GM10847 (cell line): Measurements from ENCODE around the gene FHIT.

Experiments
- POLR2A ChIP-seq: IDR thresholded peaks from 2 replicates; pipeline ENCODE4 v1.6.1; 2011; ENCODE audit not compliant: insufficient read length; ENCODE audit errors: extremely low read depth

FHIT gene

DNA sequence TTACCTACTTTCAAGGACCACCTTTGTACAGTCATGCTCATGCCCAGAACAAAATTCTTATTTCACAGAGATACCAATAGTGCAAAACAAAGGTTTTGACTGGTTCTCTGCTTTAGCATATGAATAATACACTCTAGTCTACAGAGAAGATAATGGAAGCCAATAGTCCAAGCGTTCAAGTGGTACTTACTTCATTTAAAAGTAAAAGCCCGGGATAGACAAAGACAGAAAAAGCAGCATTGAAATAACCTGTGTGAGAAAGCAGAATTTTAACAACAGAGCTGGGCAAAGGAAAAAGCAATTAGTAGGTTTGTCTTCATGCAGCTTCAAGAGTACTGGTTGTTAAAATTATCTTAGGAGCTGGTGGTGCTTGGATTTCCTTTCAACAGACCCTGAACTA lies 848.3 kb downstream of the FHIT start:
- TF ChIP-seq POLR2A = no peak

DNA sequence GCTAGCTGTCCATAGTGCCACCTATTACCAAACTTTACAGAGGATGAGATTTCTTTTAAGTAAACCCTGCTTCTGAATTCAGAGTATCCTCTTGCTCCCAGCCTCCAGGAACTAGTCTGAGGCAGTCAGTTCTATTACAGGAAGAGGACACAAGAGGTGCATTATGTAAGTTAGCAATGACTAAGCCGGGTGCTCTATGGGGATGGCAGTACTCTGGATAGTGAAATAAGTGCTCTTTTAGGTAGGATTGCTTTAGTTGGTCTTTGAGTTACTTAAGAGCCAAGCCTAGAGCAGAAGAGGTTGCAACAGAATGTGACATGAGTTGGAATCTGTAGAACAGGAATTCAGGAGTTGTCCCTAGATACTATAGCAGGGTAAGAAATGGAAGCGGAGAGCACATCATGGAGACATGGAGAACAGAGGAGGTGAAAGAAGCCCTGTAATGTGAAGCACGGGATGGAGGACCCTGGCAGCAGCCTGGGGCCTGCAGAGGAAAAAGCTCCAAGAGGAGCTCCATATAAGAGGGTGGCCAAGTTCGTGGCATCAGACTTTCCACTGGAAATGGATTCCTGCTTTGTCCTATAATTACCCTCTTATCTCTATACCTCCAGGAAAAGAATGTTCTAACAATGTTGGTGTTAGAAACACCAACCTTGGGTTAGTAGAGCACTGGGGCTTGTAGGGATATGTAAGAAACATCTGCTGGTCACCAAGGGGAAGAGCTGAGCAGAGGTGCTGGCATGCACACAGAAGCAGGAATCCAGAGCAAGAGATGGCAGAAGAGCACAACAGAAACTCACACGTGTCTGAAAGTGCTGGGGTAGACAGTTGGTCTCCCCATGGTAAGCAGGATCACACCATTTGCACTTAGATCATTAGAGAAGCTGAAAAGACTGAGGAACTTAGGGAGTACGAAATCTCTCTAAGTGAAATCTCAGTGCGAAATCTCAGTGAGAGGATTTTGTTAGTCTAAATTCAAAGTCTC lies 851.1 kb downstream of the FHIT start:
- no peak for TF ChIP-seq POLR2A

DNA sequence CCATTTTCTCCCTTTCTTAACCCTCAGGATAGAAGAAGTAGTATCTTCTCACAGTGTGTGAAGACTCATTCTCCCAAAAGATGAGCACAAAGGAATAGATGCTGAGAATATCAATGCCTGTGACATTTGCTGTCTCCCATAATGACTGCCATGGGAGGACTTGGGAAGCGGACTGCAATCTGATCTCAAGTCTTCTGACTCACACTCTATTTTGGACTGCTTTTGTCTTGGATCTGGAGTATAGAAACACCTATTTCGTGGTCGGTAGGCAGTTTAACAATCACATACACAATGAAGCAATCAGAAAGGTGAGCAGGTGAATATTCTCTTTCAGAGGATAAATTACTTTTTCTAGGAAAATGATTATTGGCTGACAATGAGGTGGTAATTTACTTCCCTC lies 852.0 kb downstream of the FHIT start:
- no peak for TF ChIP-seq POLR2A

DNA sequence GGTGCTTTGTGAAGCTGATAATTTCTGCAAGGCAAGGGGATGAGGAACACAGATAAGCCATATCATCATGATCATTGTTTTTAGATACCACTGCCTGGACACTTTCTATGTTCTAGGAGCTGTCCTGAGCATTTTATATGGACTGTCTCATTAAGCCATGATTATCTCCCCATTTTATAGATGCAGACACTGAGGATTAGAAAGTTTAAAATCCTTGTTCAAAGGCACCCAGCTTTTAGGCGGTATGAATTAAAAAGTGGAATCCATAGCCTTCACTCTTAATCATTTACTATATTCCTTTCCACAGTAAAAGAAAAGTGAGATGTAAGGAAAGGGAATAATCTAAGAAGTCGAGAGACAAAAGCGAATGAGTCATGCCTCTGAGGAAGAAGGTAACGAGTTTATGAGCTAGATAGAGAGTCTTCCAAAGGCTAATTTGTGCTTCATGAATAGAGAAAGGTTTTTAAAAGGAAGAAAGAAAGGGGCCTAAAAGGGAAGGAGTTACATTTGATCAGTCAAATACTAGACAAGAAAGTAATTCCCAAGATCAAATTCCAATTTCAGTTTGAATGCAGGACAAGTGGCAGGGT lies 856.0 kb downstream of the FHIT start:
- TF ChIP-seq POLR2A = no peak

DNA sequence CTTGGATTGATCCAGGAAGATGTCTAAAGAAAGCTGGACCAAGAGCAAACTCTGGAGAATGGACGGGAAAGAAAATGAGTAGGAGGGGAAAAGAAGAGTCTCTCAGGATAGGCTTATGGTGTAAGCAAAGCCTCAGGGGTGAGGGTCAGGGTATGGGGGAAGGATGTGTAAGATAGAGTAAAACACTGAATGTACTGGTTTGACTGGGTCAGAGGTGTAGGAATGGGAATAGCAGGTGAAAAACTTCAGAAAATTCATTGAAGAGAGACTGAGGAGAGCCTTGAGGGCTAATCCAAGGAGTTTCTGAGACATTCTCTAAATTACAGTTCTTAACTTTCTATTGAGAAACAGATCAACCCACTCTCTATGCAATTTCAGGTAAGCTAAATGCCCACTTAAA lies 857.3 kb downstream of the FHIT start:
- no peak for TF ChIP-seq POLR2A

DNA sequence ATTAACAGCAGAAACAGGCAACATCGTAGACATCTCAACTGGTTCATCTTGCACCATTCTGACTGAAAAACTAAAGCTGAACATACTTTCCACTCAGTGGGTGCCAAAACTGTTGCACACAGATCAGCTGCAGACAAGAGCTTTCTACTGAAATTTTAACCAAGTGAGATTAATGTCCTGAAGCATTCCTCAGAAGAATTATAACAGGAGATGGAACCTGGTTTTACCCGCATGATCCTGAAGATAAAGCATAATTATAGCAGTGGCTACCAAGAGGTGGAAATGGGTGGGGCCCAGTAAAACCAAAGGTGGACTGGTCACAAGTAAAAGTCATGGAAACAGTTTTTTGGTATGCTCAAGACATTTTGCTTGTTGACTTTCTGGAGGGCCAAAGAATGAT lies 858.8 kb downstream of the FHIT start:
- no peak for TF ChIP-seq POLR2A

DNA sequence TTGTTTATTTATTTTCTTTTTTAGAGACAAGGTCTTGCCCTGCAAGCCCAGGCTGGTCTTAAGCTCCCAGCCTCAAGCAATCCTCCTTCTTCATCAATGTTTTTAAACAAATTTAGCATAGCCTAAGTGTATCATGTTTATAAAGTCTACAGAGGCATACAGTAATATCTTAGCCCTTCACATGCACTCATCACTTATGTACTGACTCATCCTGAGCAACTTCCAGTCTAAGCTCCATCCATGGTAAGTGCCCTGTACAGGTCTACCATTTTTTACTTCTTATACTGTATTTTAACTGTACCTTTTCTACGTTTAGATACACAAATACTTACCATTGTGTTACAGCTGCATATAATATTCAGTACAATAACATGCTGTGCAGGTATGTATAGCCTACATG lies 860.0 kb downstream of the FHIT start:
- TF ChIP-seq POLR2A = no peak

DNA sequence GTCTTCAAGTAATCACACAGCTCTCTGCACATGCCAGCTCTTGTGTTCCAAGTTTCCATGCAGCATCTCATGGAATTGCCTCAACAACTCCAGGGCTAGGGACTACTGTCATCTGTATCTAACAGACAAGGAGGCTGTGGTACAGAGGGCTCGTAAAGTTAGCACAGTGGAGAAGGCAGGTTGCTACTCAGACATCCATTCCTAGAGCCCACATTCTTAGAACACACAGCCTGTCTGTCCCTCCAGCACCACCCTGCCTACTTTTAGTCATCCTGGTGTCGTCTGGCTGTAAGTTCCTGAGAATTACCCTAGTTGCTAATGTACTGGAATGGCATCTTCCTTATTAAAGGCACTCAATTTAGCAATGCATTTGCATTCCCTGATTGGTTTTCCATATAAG lies 862.5 kb downstream of the FHIT start:
- no peak for TF ChIP-seq POLR2A

DNA sequence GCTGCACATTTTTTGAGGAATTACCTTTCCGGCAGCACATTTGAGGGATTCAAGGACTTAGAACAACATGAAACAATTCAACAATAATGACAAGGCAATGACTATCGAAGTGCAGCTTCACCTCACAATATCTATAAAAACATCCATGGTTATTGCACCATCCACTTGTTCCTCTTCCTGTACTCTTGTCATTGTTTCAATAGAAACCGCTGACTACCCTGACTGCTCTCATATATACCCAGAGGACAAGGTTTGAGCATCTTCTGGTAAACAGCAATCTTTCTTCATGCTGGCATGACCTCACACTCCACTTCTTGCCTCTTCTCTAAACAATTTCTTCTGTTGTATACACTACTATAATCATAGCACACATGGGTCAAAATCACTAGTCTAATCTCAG lies 864.9 kb downstream of the FHIT start:
- TF ChIP-seq POLR2A = no peak

DNA sequence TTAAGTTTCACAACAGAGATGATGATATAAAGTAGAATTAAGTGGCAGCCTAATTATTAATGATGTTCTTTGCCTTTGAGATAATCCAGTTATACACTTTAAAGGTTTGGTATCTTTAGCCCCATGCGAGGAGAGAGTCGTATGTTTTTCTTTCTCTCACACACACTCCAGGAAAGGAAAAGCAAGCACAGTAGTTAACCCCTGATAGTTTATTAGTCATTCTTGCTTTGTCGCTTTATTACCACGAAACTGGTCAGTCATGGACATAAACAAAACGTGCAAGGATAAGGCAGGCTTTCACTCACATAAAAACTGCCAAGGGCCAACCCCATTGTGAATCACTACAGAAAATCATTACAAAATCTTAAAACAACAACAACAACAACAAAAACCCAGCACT lies 866.9 kb downstream of the FHIT start:
- TF ChIP-seq POLR2A = no peak

DNA sequence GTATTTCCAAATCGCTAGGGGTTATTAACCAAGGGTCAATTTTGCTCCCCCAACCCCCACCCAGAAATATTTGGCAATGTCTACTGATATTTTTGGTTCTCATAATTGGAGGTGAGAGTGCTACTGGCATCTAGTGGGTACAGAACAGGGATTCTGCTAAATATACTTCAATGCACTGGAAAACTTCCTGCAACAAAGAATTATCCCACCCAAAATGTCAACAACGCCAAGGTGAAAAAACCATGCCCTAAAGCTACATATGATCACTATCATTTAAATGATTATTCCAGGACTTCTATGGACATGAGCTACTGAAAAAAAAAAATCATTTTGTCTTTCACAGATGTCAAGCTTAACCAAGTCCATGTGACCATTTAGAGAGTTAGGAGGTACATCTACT lies 867.9 kb downstream of the FHIT start:
- TF ChIP-seq POLR2A = no peak

DNA sequence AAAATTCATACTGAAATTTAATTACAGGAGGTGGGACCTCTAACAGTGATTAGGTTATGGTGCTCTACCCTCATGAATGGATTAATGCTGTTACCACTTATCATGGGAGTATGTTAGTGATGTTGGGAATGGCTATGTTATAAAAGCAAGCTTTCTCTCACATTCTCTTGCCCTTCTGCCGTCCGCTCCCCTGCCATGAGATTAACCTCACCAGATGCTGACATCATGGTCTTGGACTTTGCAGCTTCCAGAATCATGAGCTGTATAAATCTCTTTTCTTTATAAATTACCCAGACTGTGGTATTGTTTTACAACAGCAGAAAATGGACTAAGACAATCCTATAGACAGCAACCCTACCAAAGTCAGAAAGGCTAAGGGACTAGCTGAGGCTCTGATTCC lies 884.8 kb downstream of the FHIT start:
- TF ChIP-seq POLR2A = no peak

DNA sequence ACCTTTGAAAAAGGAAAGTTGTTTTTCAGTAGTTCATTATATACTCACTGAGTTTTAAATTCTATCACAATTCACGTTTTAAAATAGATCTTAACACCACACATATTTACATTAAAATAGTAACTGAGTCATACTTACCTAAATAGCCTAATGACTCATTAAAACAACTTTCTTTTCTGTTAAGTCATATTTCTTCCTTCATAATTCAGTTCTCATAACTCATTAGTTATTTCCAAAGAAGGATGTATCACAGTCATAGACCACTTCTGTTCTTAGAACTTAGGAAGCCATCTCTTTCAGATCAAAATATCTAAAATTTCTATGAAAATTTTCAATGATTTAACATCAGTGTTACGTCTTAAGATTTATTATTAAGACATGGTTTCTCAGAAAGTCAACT lies 885.9 kb downstream of the FHIT start:
- no peak for TF ChIP-seq POLR2A

DNA sequence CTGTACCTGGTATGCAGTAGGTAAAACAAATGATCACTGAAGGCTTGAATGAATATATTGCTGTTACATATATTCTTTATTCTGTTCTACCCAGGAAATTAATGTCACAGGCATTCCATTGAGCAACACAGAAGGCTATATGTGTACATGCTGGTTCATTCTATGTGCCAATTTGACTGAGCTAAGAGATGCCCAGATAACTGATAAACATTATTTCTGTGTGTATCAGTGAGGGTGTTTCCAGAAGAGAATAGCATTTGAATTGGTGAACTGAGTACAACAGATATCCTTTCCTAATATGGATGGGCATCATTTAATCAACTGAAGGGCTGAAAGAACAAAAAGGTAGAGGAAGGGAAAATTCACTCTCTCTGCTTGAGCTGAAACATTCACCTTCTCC lies 886.8 kb downstream of the FHIT start:
- TF ChIP-seq POLR2A = no peak

DNA sequence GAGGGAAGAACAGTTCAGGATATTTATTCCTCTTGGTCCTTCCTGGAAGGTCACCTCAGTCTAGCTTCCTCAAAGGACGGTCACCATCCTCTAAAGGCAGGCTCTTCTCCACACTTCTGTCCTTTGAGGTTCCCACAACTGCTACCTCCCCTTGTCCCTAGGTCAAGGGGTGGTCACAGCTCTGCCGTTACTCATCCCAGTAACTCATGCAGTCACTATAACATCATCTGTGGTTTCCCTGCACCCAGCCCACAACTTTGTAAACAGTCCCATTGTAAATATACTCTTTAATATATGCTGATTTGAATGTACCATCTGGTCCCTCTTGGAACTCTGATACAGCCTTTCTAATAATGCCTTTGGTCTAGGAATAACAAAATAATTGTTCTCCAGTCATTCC lies 887.4 kb downstream of the FHIT start:
- no peak for TF ChIP-seq POLR2A

DNA sequence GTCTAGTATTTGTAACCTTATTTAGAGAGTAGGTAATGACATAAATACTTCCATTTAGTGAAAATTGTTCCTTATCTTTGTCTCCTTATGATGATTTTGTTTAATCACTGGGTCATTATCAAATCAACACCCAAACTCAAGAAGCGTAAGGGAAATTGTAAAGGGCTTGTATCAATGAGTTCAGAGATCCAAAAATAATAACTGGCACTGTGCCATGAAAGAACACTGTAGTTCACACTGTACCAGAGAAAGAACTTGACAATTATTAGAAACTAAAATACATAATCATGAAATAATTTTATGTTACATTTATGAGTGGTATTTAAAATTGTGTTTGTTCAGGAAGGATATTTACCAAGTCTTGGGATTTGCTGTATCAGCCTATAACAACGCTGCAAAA lies 895.4 kb downstream of the FHIT start:
- no peak for TF ChIP-seq POLR2A

DNA sequence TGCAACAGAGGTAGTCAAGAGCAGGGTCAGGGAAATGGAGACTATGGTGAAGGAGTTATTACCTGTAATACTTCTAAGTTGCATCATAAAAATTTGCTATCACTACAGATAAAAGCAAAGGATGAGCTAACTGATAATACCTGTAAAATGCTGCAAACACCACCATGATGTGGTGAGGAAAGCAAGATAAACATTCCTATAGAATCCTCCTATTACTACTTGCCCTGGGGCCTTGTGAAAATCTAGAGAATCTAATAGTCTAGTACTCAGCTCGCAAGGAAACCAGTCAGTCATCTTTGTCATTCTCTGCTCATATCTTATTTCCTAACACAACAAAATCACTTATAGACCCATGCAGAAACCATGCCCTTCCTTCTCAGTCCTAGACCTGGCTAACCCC lies 899.8 kb downstream of the FHIT start:
- TF ChIP-seq POLR2A = no peak

DNA sequence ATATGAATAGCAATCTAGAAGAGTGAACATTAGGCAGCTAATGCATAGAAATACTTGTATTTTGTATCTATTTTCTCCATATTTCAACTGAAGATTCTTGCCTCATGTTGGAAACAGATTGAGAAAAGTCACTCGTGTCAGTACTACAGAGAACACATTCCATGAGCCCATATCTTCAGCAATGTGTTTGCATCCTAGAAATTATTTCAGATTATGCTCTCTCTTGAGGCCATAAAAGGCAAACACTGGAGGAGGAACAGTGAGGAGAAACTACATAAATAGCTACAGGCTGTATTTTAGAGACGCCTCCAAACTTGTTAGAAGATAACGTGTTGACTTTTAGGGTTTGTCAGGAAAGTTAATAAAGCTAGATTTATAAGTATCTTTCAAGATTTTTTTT lies 906.9 kb downstream of the FHIT start:
- no peak for TF ChIP-seq POLR2A
